Measurements from ENCODE around the gene CTSD.

GRCh38 chr11:1770528-1770927 lies 6.8 kb upstream of the CTSD start:
- TF ChIP-seq CTCF (IDR thresholded peaks at IDR 0.05) (no peak), POLR2A (IDR thresholded peaks at IDR 0.05) (no peak)
